Kidney epithelial cell (primary cell): Measurements from ENCODE around the gene CEP55. TPM values are rescaled to one million over a fixed set of nuclear protein-coding genes. Genes with fewer than 3 reads are reported as not detected.

Source experiments
- DNase-seq: peaks from one replicate; pipeline ENCODE4 v3.0.0-alpha.2; 2010; ENCODE audit warnings: low read depth
- H3K27me3 ChIP-seq: 2 replicates; pipeline ENCODE4 v1.6.0; 2011; ENCODE audit warnings: low read length; ENCODE audit not compliant: control insufficient read depth, insufficient read depth
- H3K36me3 ChIP-seq: 2 replicates; pipeline ENCODE4 v1.5.1; 2011; ENCODE audit warnings: low read length; ENCODE audit not compliant: control insufficient read depth, insufficient read depth
- H3K4me3 ChIP-seq: 2 replicates; pipeline ENCODE4 v1.5.1; 2011; ENCODE audit warnings: low read depth, mild to moderate bottlenecking, control low read depth, low read length
- total RNA-seq: library from RNA; depleted of rRNA; stranded (reverse); fragments of >200 nt; gene quantifications from 2 replicates; pipeline ENCODE4 v1.2.3, GENCODE V29; 2015
- TF ChIP-seq, protein P1 (sequence below): IDR thresholded peaks from 2 replicates; pipeline ENCODE4 v1.5.1; 2011; ENCODE audit warnings: mild to moderate bottlenecking, moderate library complexity, low read length, control low read depth, inconsistent platforms; ENCODE audit not compliant: insufficient read depth, poor library complexity, severe bottlenecking

Gene CEP55
- total RNA-seq, 1 donor from 2014 or later: 11.4 TPM

DNA sequence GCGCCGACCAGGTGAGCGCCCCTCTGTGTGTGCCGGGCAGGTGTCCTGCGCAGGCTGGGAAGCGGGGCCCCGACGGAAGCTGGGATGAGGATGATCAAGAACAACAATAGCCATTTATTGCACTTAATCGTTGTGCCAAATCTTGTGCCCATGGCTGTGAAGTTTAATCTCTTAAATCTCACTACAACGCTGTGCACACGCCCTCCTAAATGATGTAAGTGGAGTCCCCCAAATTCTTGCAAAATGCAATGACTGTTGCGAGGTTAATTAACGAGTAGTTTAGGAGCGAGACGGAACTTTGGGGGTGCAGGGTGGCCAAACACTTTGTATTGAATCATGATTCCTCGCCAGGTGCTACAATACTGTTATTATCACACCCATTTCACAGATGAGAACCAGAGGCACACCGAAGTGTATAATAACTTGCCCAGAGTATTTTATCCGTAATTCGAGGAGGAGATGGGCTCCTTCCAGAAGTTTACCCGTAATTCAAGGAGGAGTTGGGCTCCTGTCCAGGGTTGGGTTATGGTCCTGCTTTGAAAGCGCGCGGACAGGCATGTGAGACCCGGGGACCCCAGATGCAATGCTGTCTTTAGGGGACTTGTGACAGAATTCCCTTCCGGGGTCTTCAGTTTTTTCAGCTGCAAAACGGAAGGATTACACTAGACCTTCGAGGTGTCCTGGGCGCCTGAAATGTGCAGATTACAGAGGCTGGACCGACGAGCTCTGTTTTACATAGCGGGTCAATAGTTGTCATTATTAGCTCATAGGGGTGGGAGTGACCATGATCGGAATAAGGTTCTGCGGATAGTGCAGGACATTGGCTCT lies 71.1 kb downstream of the CEP55 start:
- TF ChIP-seq, protein P1, sequence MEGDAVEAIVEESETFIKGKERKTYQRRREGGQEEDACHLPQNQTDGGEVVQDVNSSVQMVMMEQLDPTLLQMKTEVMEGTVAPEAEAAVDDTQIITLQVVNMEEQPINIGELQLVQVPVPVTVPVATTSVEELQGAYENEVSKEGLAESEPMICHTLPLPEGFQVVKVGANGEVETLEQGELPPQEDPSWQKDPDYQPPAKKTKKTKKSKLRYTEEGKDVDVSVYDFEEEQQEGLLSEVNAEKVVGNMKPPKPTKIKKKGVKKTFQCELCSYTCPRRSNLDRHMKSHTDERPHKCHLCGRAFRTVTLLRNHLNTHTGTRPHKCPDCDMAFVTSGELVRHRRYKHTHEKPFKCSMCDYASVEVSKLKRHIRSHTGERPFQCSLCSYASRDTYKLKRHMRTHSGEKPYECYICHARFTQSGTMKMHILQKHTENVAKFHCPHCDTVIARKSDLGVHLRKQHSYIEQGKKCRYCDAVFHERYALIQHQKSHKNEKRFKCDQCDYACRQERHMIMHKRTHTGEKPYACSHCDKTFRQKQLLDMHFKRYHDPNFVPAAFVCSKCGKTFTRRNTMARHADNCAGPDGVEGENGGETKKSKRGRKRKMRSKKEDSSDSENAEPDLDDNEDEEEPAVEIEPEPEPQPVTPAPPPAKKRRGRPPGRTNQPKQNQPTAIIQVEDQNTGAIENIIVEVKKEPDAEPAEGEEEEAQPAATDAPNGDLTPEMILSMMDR: no peak
- no peaks in the 10 kb centered on the region for H3K36me3 ChIP-seq
- H3K4me3 ChIP-seq: no peak overlapping the region
- no peak for DNase-seq
- H3K27me3 ChIP-seq: peaks cover 47% of the 10 kb centered on the region

GRCh38 chr10:93568105-93568390 lies 71.6 kb downstream of the CEP55 start:
- peaks cover 52% of the 10 kb centered on the region for H3K27me3 ChIP-seq
- no peaks in the 10 kb centered on the region for H3K36me3 ChIP-seq
- DNase-seq: no peak
- TF ChIP-seq, protein P1: no peak
- H3K4me3 ChIP-seq: no peak overlapping the region

DNA sequence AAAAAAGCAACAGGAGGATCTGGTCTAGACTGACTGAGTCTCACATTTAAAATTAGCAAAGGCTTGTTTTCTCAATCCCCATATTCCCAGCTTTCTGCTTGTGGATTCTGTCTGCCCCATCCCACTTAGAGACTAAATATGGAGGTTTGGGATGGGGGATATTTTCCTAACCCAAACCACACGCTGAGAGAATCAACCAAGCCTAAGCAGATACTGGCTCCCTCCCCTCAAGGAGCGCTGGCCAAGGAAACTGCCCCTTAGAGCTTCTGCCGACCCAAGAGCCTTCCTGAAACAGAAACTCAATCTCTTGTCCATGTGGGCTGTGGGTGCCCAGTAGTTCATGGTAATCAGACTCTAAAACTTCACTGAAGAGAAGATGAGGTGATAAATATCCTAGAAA lies 74.0 kb downstream of the CEP55 start:
- Histone ChIP-seq H3K4me3 (no peak overlapping the region), H3K27me3 (peaks cover 52% of the 10 kb centered on the region), H3K36me3 (no peaks in the 10 kb centered on the region)
- no peak for DNase-seq
- TF ChIP-seq, protein P1: no peak

DNA sequence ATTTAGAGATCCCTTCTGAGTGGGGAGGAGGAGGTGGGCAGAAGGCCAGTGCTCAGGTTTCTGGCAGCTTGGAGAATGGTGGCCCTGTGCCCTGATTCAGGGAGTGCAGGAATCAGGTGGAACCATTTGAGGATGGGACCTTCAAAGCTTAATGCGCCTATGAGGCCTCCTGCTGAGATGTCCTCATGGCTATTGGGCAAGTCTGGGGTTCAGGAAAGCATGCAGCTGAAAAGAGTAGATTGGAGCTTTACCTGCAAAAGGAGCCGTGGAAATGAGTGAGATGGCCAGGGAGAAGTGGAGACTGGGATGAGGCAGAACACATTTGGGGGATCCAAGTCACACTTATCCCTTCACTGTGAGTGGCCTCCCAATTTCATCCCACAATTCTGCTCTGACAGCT lies 76.2 kb downstream of the CEP55 start:
- Histone ChIP-seq H3K36me3 (no peaks in the 10 kb centered on the region), H3K27me3 (peaks cover 36% of the 10 kb centered on the region), H3K4me3 (no peak overlapping the region)
- DNase-seq: no peak
- TF ChIP-seq, protein P1: no peak

- no peaks in the 10 kb centered on the region for H3K36me3 ChIP-seq
- H3K27me3 ChIP-seq: peaks cover 29% of the 10 kb centered on the region
- no peak for DNase-seq
- H3K4me3 ChIP-seq: no peak overlapping the region
- TF ChIP-seq, protein P1: no peak
These were observed 76.9 kb downstream of the CEP55 start for GRCh38 chr10:93573051-93573909.

DNA sequence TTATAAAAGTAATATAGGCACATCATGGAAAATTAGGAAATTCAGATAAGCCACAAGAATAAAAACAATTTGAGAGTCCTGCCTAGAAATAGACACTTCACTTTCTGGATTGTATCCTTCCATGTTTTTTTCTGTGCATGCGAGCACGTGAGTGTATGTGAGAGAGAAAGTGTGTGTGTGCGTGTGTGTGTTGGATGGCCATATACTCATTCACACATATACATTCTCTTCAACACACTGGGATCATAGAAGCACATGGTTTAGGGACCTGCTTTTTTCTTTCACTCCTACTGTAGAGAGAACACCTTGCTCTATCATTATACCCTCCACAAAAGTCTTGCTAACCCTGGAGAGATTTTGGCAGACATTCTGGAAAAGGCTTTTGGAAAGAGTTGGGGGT lies 77.5 kb downstream of the CEP55 start:
- TF ChIP-seq, protein P1: no peak
- Histone ChIP-seq H3K27me3 (peaks cover 23% of the 10 kb centered on the region), H3K36me3 (no peaks in the 10 kb centered on the region), H3K4me3 (no peak overlapping the region)
- no peak for DNase-seq
